A549 (cell line): ENCODE results near the gene LECT2. TPM values are rescaled to one million over a fixed set of nuclear protein-coding genes. Genes with fewer than 3 reads are reported as not detected.
A peak's percentile ranks its signal among the peaks of the same experiment; 100 is the strongest.

Experiments used
- BCL3 ChIP-seq: fragments of >200 bp; sonication (Bioruptor Twin); formaldehyde crosslinking; IDR thresholded peaks from 3 replicates; pipeline ENCODE4 v1.6.1; 2016
- CBX2 ChIP-seq: fragments of 200-600 bp; sonication (generic); IDR thresholded peaks from 2 replicates; pipeline ENCODE4 v1.6.1; 2016; ENCODE audit warnings: low read depth, mild to moderate bottlenecking, borderline replicate concordance
- CBX8 ChIP-seq: fragments of 200-600 bp; sonication (generic); IDR thresholded peaks from 2 replicates; pipeline ENCODE4 v1.6.1; 2016
- CEBPB ChIP-seq, 2 experiments: fragments of >200 bp in 1 of 2; sonication (Bioruptor Twin) in 1 of 2; formaldehyde crosslinking in 1 of 2; IDR thresholded peaks; 2 replicates each; pipeline ENCODE4 v1.6.1; 2012 to 2016
- CHD2 ChIP-seq: fragments of 150-350 bp; IDR thresholded peaks from 2 replicates; pipeline ENCODE4 v1.6.1; 2014; ENCODE audit warnings: low read length; ENCODE audit not compliant: partially characterized antibody
- CHD4 ChIP-seq: fragments of 200-600 bp; sonication (generic); IDR thresholded peaks from 2 replicates; pipeline ENCODE4 v1.6.1; 2016; ENCODE audit warnings: antibody characterized with exemption, mild to moderate bottlenecking, borderline replicate concordance
- E2F6 ChIP-seq: IDR thresholded peaks from 2 replicates; pipeline ENCODE4 v1.6.1; 2012; ENCODE audit warnings: low read depth, borderline replicate concordance
- EHF ChIP-seq: fragments of 250-450 bp; sonication (Bioruptor Pico); IDR thresholded peaks from 2 replicates; pipeline ENCODE4 v1.5.0; 2020; ENCODE audit warnings: mild to moderate bottlenecking
- EP300 ChIP-seq, 2 experiments: fragments of >200 bp; sonication (Bioruptor Twin); formaldehyde crosslinking; IDR thresholded peaks; 2 replicates in 1 of 2; 3 replicates in 1 of 2; pipeline ENCODE4 v1.6.1; 2016 to 2017
- FOSB ChIP-seq: fragments of 250-450 bp; sonication (Bioruptor Pico); IDR thresholded peaks from 2 replicates; pipeline ENCODE4 v1.5.0; 2020; ENCODE audit warnings: mild to moderate bottlenecking, moderate library complexity
- FOSL2 ChIP-seq, 2 experiments: fragments of 450-650 bp in 1 of 2; fragments of >200 bp in 1 of 2; sonication (Bioruptor Twin) in 1 of 2; formaldehyde crosslinking; IDR thresholded peaks; 2 replicates each; pipeline versions ENCODE4 v1.5.0 to v1.6.1; 2016 to 2020; ENCODE audit warnings: mild to moderate bottlenecking in 1 of 2, moderate library complexity in 1 of 2
- FOXS1 ChIP-seq: fragments of 250-450 bp; sonication (Bioruptor Pico); IDR thresholded peaks from 2 replicates; pipeline ENCODE4 v1.5.0; 2020; ENCODE audit warnings: mild to moderate bottlenecking, moderate library complexity
- GATA3 ChIP-seq: IDR thresholded peaks from 2 replicates; pipeline ENCODE4 v1.6.1; 2012; ENCODE audit warnings: borderline replicate concordance
- HDAC2 ChIP-seq: fragments of 200-600 bp; sonication (generic); IDR thresholded peaks from 2 replicates; pipeline ENCODE4 v1.6.1; 2016
- HEYL ChIP-seq: fragments of 250-450 bp; sonication (Bioruptor Pico); IDR thresholded peaks from 2 replicates; pipeline ENCODE4 v1.8.0; 2021; ENCODE audit warnings: mild to moderate bottlenecking, moderate library complexity
- HOXA7 ChIP-seq: fragments of 250-450 bp; sonication (Bioruptor Pico); IDR thresholded peaks from 2 replicates; pipeline ENCODE4 v1.5.0; 2020; ENCODE audit warnings: mild to moderate bottlenecking, moderate library complexity
- HOXB13 ChIP-seq: fragments of 250-450 bp; sonication (Bioruptor Pico); IDR thresholded peaks from 2 replicates; pipeline ENCODE4 v1.5.0; 2020; ENCODE audit warnings: low read depth, mild to moderate bottlenecking, moderate library complexity
- JUN ChIP-seq, 2 experiments: fragments of >200 bp; sonication (Bioruptor Twin); formaldehyde crosslinking; IDR thresholded peaks; 2 replicates in 1 of 2; 3 replicates in 1 of 2; pipeline ENCODE4 v1.6.1; 2016 to 2017
- JUNB ChIP-seq: fragments of >200 bp; sonication (Bioruptor Twin); formaldehyde crosslinking; IDR thresholded peaks from 2 replicates; pipeline ENCODE4 v1.6.1; 2016
- KDM1A ChIP-seq: fragments of 200-600 bp; sonication (generic); IDR thresholded peaks from 2 replicates; pipeline ENCODE4 v1.6.1; 2016; ENCODE audit warnings: low read depth, mild to moderate bottlenecking
- KDM5A ChIP-seq: fragments of 200-600 bp; sonication (generic); IDR thresholded peaks from 2 replicates; pipeline ENCODE4 v1.6.1; 2016; ENCODE audit warnings: antibody characterized with exemption, mild to moderate bottlenecking
- MAFK ChIP-seq: fragments of 450-650 bp; IDR thresholded peaks from 2 replicates; pipeline ENCODE4 v1.6.1; 2014; ENCODE audit not compliant: partially characterized antibody
- MAZ ChIP-seq: fragments of 150-350 bp; IDR thresholded peaks from 2 replicates; pipeline ENCODE4 v1.6.1; 2014; ENCODE audit warnings: antibody characterized with exemption, low read depth, low read length, borderline replicate concordance
- MYC ChIP-seq: IDR thresholded peaks from 2 replicates; pipeline ENCODE4 v1.6.1; 2012; ENCODE audit warnings: mild to moderate bottlenecking, inconsistent platforms, low read length, improper control_type of control experiment, borderline replicate concordance
- NFE2L2 ChIP-seq: fragments of 150-350 bp; conservative IDR thresholded peaks from 2 replicates; pipeline ENCODE4 v1.6.1; 2014; ENCODE audit warnings: low read length
- NR3C1 ChIP-seq: fragments of >200 bp; sonication (Bioruptor Twin); formaldehyde crosslinking; IDR thresholded peaks from 3 replicates; pipeline ENCODE4 v1.6.1; 2017
- PHF8 ChIP-seq: fragments of 200-600 bp; sonication (generic); IDR thresholded peaks from 2 replicates; pipeline ENCODE4 v1.6.1; 2016; ENCODE audit warnings: low read depth, mild to moderate bottlenecking, antibody characterized with exemption, moderate library complexity, borderline replicate concordance
- POLR2A ChIP-seq: IDR thresholded peaks from 2 replicates; pipeline ENCODE4 v1.6.1; 2012; ENCODE audit warnings: mild to moderate bottlenecking, low read length
- RAD21 ChIP-seq, 2 experiments: fragments of >200 bp in 1 of 2; sonication (Bioruptor Twin) in 1 of 2; formaldehyde crosslinking in 1 of 2; IDR thresholded peaks in 1 of 2; conservative IDR thresholded peaks in 1 of 2; 2 replicates in 1 of 2; 3 replicates in 1 of 2; pipeline ENCODE4 v1.6.1; 2012 to 2018; ENCODE audit warnings: inconsistent platforms in 1 of 2
- RFX5 ChIP-seq: fragments of 450-650 bp; IDR thresholded peaks from 2 replicates; pipeline ENCODE4 v1.7.1; 2014; ENCODE audit warnings: antibody characterized with exemption, mild to moderate bottlenecking, moderate library complexity
- RNF2 ChIP-seq: fragments of 200-600 bp; sonication (generic); IDR thresholded peaks from 2 replicates; pipeline ENCODE4 v1.6.1; 2016; ENCODE audit warnings: low read depth, mild to moderate bottlenecking, antibody characterized with exemption, moderate library complexity, borderline replicate concordance
- SREBF2 ChIP-seq: fragments of 450-650 bp; IDR thresholded peaks from 2 replicates; pipeline ENCODE4 v1.6.1; 2014; ENCODE audit warnings: mild to moderate bottlenecking, moderate library complexity
- TFCP2L1 ChIP-seq: fragments of 250-450 bp; sonication (Bioruptor Pico); IDR thresholded peaks from 2 replicates; pipeline ENCODE4 v1.5.0; 2021; ENCODE audit warnings: mild to moderate bottlenecking
- ZC3H11A ChIP-seq: fragments of 450-650 bp; IDR thresholded peaks from 2 replicates; pipeline ENCODE4 v1.6.1; 2014; ENCODE audit warnings: antibody characterized with exemption, mild to moderate bottlenecking
- ZNF302 ChIP-seq: fragments of 250-450 bp; sonication (Bioruptor Pico); IDR thresholded peaks from 2 replicates; pipeline ENCODE4 v1.9.0; 2021; ENCODE audit warnings: inconsistent platforms, mild to moderate bottlenecking, moderate library complexity
- polyA plus RNA-seq, 4 experiments: library from polyadenylated mRNA; depleted of rRNA in 3 of 4; stranded (reverse); fragments of >200 nt; fragmentation: RNase III in 1 of 4; extraction: RNeasy Plus Mini Kit Qiagen cat#74134 plus additional on column Dnase treatment in 1 of 4; gene quantifications; 2 replicates in 3 of 4; 3 replicates in 1 of 4; pipeline ENCODE4 v1.2.3, GENCODE V29; 2011 to 2017
- TF ChIP-seq, protein P1 (sequence below): fragments of >200 bp; sonication (Bioruptor Twin); formaldehyde crosslinking; IDR thresholded peaks from 2 replicates; pipeline ENCODE4 v1.6.1; 2016
- TF ChIP-seq, protein P2 (sequence below): fragments of 250-450 bp; sonication (Bioruptor Pico); IDR thresholded peaks from 2 replicates; pipeline ENCODE4 v1.5.0; 2020; ENCODE audit warnings: low read depth, mild to moderate bottlenecking, moderate library complexity
- TF ChIP-seq, protein P3 (sequence below): IDR thresholded peaks from 2 replicates; pipeline ENCODE4 v1.6.1; 2012

LECT2 gene
- polyA plus RNA-seq, 2 of the 4 experiments (the other 2 are of a cell fraction): not detected

- TF ChIP-seq HOXA7 (CRISPR knock-in tag) (0 out of 2 replicates have a peak, but pooled peaks have one; percentile 25), MAFK (peak; percentile 83), KDM5A (no peak), NFE2L2 (no peak), HDAC2 (no peak), EP300 (IDR thresholded peaks at IDR 0.05) (peak; percentile 86 to 93; a peak in 4 of 5 replicates), MAZ (no peak), ZC3H11A (no peak), HEYL (no peak), RAD21 (conservative IDR thresholded peaks at IDR 0.05 in 1 of 2, IDR thresholded peaks at IDR 0.05 in 1 of 2) (peak; percentile 88 to 90), BCL3 (0 out of 3 replicates have a peak, but pooled peaks have one; percentile 36), CHD4 (no peak), TFCP2L1 (CRISPR knock-in tag) (no peak), CBX8 (no peak), NR3C1 (no peak), FOSB (CRISPR knock-in tag) (no peak), CEBPB (IDR thresholded peaks at IDR 0.05) (peak; percentile 75 to 88), FOXS1 (CRISPR knock-in tag) (peak; percentile 78; the same call in 1 of the 2 replicates), JUNB (peak; percentile 73), FOSL2 (IDR thresholded peaks at IDR 0.05) (peak; percentile 53; the same call in 1 of the 2 replicates), FOSL2 (CRISPR knock-in tag; IDR thresholded peaks at IDR 0.05) (peak; percentile 83), CBX2 (no peak), MYC (no peak; the same call in 1 of the 2 replicates), KDM1A (no peak), ZNF302 (no peak), CHD2 (no peak), GATA3 (peak; percentile 79), E2F6 (peak; percentile 81; the same call in 1 of the 2 replicates), PHF8 (no peak), JUN (IDR thresholded peaks at IDR 0.05) (peak; percentile 75 to 80; a peak in 4 of 5 replicates), RFX5 (peak; percentile 52), SREBF2 (no peak), RNF2 (no peak), EHF (CRISPR knock-in tag) (peak; percentile 61; the same call in 1 of the 2 replicates), HOXB13 (CRISPR knock-in tag) (peak; percentile 91), POLR2A (no peak)
- TF ChIP-seq, protein P1, sequence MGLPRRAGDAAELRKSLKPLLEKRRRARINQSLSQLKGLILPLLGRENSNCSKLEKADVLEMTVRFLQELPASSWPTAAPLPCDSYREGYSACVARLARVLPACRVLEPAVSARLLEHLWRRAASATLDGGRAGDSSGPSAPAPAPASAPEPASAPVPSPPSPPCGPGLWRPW: peak; percentile 68
- TF ChIP-seq, protein P2, sequence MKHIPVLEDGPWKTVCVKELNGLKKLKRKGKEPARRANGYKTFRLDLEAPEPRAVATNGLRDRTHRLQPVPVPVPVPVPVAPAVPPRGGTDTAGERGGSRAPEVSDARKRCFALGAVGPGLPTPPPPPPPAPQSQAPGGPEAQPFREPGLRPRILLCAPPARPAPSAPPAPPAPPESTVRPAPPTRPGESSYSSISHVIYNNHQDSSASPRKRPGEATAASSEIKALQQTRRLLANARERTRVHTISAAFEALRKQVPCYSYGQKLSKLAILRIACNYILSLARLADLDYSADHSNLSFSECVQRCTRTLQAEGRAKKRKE (CRISPR knock-in tag): peak; percentile 91
- TF ChIP-seq, protein P3, sequence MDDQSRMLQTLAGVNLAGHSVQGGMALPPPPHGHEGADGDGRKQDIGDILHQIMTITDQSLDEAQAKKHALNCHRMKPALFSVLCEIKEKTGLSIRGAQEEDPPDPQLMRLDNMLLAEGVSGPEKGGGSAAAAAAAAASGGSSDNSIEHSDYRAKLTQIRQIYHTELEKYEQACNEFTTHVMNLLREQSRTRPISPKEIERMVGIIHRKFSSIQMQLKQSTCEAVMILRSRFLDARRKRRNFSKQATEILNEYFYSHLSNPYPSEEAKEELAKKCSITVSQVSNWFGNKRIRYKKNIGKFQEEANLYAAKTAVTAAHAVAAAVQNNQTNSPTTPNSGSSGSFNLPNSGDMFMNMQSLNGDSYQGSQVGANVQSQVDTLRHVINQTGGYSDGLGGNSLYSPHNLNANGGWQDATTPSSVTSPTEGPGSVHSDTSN: no peak
Observed at GRCh38 chr5:135977375-135977928, 22.7 kb upstream of the LECT2 start (continued).
